Colon (tissue), 2 donors: ENCODE data around the gene FEN1.

ENCODE experiments used
- FAIRE-seq: peaks from 2 replicates; lab custom pipeline; 2012; peaks lifted over from hg19 to GRCh38; lab: Jason Lieb, UNC
- donor health status: control.
- donor health status: control.

Gene FEN1

DNA sequence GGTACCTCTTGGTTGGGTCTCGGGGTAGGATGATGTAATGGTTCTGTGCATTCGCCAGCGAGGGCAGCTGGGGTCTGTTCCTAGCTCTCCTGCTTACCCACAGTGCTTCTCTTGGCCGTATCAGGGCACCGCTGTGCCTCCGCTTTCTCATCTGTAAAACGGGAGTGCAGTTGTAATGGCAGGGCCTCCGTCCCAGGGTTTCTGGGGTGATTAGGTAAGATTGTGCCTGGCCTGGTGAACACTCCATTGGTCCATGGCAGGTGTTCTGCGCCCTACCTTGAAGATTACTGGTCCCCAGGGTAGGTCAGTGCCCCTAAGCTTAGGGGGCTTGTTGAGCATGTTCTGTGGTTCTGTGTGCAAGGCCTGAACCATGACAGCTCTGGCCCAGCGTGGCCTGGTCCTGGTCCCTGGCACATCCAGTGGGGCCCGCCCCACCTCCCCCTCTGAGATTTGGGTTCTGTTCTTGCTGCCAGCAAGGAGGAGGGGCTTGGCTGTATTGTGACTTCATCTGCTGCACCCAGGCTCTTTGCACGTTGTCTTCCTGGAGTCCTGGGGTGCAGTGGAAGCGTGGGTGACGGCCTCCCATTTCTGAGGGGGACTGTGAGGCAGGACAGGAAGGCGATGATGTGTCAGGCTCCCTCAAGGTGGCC lies 35.4 kb upstream of the FEN1 start:
- FAIRE-seq, result no peak

DNA sequence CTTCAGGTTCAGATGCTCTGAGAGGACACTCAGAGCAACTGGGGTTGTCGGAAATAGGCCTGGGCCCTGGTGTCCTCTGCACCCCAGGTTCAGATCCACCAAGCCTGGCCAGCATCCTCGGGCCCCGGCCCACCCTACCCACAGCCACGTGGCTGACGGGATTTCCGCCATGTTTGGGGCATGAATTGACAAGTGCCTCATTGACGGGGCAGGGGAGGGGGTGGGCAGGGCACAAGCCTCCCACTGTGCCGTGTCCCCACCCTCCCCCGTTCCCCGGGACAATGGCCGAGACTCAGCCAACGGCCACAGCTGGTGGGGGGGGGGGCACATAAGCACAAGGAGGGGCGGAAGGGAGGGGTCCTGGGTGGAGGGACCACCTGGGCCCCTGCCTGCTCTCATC lies 31.8 kb upstream of the FEN1 start:
- FAIRE-seq, result no peak

DNA sequence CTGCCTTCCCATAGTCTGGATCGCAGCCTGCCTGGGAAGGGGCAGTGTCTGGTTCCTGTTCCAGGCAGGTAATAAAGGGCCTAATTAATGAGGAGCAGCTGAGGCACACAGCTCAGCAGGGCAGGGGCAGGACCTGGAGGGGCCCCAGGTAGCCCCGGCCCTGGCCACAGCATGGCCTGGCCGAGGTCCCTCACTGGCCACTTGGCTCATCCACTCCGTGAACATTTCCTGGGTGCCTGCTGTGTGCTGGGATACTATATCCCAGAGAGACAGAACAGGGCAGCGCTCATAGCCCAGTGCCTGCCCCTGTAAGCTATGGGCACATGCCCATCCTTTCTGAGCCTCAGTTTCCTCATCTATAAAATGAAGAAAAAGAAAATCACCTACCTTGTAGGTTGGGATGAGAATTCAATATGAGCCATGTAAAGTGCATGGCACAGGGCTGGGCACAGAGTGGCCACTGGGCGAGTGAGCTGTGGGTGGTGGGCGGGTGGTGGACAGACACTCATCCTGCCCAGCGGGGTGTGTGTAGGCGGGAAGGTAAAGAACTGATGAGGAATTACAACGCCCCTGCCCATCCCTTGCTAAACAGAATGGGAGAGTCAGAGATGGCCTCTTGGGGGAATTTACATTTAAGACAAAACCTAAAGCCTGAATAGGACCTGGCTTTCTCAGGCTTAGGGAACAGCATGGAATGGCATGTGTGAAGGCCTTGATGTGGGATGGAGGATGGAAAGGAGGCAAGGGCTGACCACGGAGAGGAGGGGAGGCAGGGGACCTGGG lies 31.1 kb upstream of the FEN1 start:
- FAIRE-seq, result no peak

DNA sequence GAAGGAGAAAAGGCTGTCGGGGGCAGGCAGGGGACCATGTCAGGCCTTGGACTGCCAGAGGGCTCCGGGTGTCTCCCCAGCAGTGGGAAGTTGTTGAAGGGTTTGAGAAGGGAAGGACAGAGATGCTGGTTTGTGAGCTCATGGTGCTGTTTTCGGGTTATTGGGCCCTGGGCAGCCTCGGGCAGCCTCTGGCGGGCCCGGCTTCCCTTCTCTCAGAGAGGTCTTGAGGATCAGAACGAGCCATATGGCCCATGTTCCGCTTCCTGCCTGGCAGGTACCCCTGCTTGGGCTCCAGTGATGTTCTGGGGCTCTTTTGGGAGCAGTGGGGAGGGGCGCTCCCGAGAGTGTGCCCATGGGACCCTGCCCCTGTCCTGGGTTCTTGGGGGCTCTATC lies 30.5 kb upstream of the FEN1 start:
- FAIRE-seq, result no peak

DNA sequence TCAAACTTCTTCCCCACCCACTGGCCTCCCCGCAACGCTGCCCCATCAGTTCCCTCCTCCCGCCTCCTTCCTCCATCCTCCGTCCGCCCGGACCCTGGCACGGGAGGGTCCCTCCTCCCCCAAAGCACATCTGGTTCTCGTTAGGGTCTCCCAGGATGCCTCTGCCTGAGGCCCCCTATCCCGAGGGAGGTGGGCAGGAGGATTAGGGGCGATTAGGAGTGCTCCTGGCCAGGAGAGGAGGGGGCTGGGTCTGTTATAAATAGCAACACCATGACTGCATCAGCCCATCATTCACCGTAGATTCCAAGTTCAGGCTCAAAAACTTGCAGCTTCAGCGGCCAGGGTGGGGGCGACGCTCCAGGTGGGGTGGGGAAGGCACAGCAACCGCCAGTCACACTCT lies 29.9 kb upstream of the FEN1 start:
- no peak for FAIRE-seq

DNA sequence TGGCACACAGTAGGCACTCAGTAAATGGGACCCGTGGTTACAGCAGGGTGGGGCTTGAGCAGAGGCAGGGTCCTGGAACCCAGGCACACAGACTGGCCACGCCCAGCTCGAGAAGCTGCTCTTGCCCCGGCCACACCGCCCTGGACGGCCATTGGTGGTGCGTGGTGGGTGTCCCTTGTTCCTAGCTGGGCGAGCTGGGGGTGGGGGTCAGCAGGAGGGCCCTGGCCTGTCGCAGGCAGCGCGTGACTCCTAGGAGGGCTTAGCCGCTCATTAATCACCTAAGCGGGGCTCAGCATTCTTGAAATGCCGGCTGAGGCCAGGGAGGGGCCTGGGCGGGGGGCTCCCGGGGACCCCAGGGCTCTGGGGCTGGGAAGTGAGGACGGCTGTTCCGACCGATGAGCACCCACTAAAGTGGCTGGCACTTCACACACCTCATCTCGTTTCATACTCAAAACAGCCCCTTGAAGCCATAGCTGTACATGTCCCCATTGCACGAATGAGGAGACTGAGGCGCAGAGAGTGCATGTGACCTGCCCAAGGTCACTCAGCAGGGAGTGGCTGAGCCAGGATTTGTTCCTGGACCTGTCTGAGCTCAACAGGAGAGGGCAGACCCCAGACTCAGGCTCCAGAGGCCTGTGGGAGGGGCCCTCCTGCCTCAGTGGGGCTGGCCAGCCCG lies 28.6 kb upstream of the FEN1 start:
- FAIRE-seq, result no peak

DNA sequence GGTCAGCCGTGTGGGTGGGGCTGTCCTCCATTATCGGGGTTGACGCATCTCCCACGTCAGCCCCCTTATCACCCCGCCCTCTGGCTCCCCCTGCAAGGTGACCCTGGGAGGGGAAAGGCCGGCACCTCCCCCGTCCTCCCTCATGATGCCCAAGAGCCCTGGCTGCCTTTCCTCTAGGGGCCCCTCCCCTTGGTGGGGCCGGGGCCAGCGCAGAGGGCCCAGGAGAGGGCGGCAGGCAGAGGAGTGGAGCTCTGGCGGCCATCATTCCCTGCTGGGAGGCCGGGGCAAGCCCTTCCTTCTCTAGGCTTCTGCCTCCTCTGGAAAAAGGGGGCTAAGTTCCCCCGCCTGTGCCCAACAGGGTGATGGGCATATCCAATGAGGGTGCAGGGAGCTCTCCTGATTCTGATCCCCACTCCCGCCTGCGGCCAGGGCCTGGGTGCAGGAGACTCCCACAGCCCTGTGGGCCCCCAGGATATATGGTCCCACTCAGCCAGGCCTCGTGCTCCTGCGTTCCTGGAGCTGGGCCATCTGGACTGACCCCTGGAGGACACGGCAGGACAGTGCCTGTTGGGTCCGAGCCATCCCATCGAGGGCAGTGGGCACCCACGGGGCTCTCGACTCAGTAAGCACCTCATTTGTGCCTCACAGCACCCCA lies 28.0 kb upstream of the FEN1 start:
- no peak for FAIRE-seq

DNA sequence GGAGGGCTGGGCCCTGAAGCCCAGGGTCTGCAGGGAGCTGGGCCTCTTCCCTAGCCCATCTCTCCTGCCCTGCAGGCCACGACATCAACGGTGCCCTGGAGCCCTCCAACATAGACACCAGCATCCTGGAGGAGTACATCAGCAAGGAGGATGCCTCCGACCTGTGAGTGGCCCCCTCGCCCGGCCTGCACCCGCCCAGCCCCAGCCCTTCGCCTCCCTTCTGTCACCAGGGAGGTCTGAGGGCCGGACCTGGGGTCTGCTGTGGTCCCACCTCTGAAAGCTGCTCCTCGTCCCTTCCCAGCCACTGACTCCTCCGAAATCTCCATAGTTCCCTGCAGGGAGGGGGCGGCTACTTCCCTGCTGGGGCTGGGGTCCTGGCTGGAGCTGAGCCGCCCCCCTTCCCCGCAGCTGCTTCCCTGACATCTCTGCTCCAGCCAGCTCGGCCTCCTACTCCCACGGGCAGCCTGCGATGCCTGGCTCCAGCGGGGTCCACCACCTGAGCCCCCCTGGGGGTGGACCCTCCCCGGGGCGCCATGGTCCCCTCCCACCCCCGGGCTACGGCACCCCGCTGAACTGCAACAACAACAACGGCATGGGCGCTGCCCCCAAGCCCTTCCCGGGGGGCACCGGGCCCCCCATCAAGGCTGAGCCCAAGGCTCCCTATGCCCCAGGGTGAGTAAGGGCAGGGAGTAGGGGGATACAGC lies 27.0 kb upstream of the FEN1 start:
- no peak for FAIRE-seq

DNA sequence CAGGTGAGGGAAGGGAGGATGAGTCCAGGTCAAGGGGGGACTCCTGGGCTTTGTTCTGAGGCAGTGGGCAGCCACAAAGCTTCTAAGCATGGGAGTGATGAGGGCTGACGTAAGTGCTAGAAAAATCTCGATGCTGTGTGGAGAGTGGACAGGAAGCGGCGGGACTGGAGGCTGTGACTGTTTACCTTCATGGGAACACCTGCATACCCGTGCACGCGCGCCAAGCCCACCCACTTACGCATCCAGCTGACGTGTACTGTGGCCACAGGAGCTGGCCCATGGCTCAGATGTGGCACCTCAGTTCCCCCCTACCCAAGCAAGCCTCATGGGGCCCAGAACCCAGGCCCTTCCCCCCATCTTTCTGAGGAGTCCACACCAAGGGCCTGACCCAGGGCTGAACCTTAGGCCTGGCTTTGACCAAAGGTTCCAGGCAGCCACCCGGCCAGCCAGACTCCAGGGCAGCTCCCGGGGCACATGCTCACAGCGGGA lies 26.3 kb upstream of the FEN1 start:
- FAIRE-seq, result no peak

DNA sequence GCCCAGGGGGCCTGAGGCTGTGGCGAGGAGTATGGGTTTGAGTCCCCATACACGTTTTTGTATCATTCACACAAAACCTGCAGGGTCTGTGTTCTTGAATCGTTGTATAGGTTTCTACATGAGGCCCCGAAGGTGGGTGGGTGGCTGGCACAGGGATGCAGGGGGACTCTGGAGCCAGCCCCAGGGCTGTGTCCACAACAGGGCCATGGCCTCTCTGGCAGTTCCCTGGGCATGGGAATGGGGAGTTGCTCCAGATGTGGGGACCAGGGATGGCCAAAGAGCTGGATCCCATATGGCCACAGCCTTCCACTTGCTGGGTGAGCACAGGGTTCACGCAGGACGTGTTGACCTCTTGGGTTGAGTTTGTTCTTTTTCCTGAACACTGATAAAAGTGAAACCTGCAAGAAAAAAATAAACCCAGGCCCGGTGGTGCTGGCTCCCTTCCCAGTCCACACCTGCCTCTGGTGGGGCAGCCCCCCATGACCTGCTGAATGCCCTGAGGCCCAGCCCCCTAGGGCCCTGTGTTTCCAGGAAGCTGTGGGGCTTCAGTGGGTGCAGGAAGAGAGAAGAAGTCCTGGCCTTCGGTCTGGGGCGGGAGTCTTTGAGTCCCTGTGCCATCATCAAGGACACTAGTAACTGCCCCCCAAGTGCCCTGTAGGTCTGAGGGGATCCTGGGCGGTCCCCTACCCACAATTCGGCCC lies 24.2 kb upstream of the FEN1 start:
- FAIRE-seq, result no peak

DNA sequence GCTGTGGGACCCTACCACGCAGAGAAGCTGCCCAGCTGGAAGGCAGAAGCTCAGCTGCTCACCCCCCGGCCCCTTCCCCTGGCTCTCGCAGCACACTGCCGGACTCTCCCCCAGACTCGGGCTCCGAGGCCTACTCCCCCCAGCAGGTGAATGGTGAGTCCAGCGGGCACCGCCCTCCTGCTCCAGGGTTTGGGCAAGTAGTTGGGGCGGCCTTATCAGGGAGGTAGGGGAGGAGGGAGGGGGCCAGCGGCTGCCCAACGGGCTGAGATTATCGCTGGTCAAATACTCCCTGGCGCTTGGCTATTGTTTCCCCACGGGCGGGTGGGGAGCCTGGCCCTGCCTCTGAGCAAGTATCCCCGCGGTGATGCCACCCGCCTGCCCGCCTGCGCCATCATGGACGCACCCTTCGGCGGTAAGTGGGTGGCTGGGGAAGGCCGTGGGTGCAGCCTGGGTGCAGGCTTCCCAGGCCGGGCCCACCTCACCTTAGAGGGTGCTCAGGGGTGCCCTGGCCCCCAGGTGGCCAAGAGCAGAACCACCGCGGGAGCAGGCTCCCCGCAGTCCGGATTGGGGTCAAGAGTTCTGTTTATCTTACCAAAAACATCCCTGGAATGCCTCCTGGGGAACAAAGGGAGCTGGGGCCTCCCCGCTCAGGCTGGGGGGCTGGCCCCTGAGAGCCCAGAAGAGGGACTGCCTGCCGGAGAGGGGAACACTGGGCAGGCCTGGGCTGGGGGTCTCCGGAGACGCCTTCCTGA lies 23.4 kb upstream of the FEN1 start:
- FAIRE-seq, result no peak

DNA sequence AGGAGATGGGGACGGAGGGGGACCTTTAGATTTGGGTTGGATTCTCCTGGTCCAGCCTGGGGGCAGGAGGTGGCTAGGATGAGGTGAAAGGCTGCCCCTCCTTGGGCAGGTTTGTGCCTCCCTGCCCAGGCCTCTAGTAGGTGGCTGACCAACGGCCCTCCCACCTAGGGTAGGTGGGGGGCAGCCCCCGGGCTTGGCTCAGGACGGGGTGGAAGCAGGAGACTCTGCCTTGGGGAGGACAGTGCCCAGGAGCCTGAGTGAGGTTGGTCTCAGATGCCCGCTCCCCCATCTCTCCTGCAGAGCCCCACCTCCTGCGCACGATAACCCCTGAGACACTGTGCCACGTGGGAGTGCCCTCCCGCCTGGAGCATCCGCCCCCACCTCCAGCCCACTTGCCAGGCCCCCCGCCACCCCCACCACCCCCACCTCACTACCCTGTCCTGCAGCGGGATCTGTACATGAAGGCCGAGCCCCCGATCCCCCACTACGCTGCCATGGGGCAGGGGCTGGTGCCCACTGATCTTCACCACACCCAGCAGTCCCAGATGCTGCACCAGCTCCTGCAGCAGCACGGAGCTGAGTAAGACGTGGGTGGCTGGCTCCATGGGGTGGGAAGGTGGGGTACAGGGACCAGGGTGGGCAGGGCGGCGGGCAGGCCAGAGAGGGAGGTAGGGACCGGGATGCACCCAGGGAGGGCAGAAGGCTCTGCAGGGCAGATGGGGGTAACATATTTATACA lies 22.6 kb upstream of the FEN1 start:
- FAIRE-seq, result no peak

DNA sequence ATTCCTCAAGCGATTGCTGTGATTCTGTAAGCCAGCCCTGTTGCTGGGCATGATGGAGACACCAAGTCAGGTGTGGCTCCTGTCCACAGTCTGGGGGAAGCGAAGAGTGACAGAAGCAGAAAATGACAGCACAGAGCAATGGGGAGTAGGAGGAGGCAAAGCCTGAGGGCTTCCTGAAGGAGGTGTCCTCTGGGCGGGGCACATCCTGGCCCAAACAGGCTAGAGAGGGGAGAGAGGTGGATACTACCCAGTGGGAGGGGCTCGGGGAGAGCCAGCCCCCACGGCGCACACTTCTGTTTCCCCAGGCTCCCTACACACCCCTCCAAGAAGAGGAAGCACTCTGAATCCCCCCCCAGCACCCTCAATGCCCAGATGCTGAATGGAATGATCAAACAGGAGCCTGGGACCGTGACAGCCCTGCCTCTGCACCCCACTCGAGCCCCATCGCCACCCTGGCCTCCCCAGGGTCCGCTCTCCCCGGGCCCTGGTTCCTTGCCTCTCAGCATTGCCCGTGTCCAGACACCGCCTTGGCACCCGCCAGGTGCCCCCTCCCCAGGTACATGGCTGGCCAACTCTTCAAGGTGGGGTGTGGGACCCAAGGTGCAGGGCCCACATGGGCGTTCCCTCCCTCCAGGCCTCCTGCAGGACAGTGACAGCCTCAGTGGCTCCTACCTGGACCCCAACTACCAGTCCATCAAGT lies 21.4 kb upstream of the FEN1 start:
- FAIRE-seq, result no peak

DNA sequence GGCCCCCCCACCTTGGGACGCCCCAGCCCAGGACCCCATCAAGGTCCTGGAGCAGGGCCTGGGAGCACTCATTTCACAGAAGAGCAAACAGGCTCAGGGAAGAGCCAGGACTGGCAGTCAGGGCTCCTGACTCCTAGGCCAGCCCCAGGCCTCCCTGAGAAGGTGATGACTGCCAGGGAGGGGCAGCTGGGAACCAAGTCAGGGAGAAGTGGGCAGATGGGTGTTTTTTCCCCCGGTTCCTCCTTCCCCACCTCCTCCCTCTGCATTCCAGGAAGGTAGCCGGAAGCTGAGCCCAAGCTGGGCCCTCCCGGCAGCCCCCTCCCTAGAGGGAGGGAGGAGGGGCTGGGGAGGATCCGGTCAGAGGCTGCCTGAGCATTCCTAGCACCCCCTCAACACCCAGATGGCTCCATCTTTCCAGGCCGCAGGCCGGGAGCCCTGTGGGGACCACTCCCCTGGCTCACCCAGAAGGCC lies 20.7 kb upstream of the FEN1 start:
- FAIRE-seq, result no peak

DNA sequence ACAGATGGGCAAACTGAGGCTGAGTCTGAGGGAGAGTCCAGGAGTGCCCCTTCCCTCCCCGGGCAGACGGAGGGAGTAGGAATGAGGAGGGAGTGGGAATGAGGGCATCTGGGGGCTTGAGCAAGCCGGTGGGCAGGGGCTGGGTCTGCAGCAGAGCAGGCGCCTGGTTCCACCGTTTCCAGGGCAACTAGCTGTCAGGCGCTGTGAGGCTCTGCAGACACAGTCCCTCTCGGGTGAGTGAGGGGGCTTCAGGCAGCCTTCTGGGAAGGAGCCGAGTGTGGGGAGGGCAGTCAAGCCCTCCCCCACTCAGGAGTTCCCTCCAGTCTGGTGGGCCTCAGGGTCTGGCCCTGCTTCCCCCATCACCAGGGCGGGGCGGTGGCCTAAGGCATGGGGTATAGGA lies 19.4 kb upstream of the FEN1 start:
- FAIRE-seq, result no peak

DNA sequence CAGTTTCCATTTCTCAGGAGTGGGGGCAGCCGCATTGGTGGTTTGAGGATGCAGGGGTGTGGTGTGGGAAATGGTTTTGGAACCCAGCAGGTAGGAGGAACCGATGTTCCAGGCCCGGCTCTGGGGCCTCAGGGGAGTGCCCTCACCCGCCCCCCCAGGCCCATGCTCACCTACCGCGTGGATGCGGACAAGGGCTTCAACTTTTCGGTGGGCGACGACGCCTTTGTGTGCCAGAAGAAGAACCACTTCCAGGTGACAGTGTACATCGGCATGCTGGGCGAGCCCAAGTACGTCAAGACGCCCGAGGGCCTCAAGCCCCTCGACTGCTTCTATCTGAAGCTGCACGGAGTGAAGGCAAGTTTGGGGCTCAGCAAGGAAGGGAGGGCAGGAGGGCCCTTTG lies 18.9 kb upstream of the FEN1 start:
- FAIRE-seq, result no peak

DNA sequence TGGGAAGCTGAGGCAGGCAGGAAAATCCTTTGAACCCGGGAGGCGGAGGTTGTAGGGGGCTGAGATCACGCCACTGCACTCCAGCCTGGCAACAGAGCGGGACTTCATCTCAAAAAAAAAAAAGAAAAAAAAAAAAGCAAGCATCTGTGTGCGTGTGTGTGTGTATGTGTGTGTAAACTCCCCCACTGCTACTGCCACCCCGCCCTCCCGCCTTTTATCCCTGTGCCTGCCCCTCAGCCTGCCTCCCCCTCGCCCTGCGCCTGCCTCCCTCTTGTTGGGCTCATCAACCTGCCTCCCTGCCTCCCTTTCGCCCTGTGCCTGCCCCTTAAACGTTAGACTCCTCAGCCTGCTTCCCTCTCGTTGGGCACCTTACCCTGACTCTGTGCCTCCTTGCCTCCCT lies 18.3 kb upstream of the FEN1 start:
- no peak for FAIRE-seq

DNA sequence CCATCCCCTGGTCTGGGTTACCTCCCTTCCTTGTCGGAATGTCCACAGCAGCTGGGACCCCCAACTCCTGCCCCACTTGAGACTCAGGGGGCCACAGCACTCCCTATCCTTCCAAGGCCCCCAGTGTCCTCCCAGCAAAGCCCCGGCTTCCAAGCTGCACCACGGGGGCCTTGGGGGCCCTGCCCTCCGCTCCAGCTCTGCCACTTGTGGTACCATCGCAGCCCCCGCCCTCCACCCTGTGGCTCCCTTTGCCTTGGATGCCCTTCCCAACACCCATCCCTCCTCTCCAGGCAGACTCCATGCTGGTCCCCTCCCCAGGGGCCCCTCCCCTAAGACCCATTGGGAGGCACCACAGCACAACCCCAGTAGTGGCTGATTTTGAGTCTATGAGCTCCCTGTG lies 17.6 kb upstream of the FEN1 start:
- no peak for FAIRE-seq
